Skeletal muscle tissue (tissue), 4 donors: ENCODE measurements around the gene SLC6A3. TPM values are rescaled to one million over a fixed set of nuclear protein-coding genes. Genes with fewer than 3 reads are reported as not detected.

Experiments
- H3K27ac ChIP-seq: one replicate; pipeline ENCODE4 v1.7.0; 2013; ENCODE audit warnings: mild to moderate bottlenecking, low read depth, low read length, inconsistent platforms
- H3K27me3 ChIP-seq, 3 donors: one replicate each; pipeline ENCODE4 v1.7.0; 2013; ENCODE audit warnings: low read length in 3 of 3; ENCODE audit not compliant: control insufficient read depth in 3 of 3, insufficient read depth in 3 of 3
- H3K36me3 ChIP-seq, 3 donors: one replicate each; pipeline ENCODE4 v1.7.0; 2013; ENCODE audit warnings: low read length in 3 of 3; ENCODE audit not compliant: control insufficient read depth in 3 of 3, insufficient read depth in 3 of 3
- H3K4me1 ChIP-seq, 3 donors: one replicate each; pipeline ENCODE4 v1.7.0; 2013; ENCODE audit warnings: low read length in 3 of 3, mild to moderate bottlenecking in 3 of 3; ENCODE audit not compliant: control insufficient read depth in 3 of 3, insufficient read depth in 3 of 3
- H3K4me3 ChIP-seq, 3 donors: one replicate each; pipeline ENCODE4 v1.7.0; 2013; ENCODE audit warnings: low read length in 3 of 3
- H3K9ac ChIP-seq, 3 donors: one replicate each; pipeline ENCODE4 v1.7.0; 2013; ENCODE audit warnings: low read length in 3 of 3, mild to moderate bottlenecking in 3 of 3, moderate library complexity in 2 of 3, low read depth in 1 of 3
- H3K9me3 ChIP-seq, 3 donors: one replicate each; pipeline ENCODE4 v1.7.0; 2013; ENCODE audit warnings: low read length in 3 of 3; ENCODE audit not compliant: control insufficient read depth in 3 of 3
- total RNA-seq: library from RNA; depleted of rRNA; stranded (reverse); fragments of >200 nt; gene quantifications from one replicate; pipeline ENCODE4 v1.2.3, GENCODE V29; 2014
- donor health status: Osteomylitis.

SLC6A3 gene
- not detected for total RNA-seq

DNA sequence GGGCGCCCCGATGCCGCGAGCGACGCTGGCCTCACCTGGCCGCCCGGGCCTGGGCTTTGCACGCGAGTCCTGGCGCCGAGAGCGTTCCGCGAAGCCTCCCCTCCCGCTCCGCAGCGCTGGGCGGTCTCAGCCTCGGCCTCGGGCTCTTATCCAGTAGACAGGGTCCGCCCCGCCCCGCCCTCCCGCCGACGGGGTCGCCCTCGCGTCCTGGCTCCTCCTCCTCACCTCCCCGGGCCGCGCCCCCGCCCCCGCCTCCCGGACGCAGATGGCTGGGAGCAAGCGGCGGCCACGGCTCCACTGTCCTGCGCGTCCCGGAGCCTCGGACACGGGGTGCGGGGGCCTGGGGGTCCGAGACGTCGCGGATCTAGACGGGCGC lies at the start of gene SLC6A3:
Gene SLC6A3 (minus strand): TSS at position 128 of the 376 bp plus-strand sequence. CDS start 2,243 bp downstream, outside the sequence.
- H3K9ac ChIP-seq = no peak within 1 kb of the TSS
- H3K27ac ChIP-seq = no peak within 1 kb of the TSS
- peaks cover 40 to 71% (median 63%) of the 10 kb centered on the region in 3 donors for H3K27me3 ChIP-seq
- peaks cover 0 to 4% (median 3%) of the 10 kb centered on the region in 3 donors for H3K4me1 ChIP-seq
- H3K36me3 ChIP-seq = no peaks in the 10 kb centered on the region
- peaks cover 0 to 5% (median 4%) of the 10 kb centered on the region in 3 donors for H3K9me3 ChIP-seq
- no peak within 1 kb of the TSS for H3K4me3 ChIP-seq

DNA sequence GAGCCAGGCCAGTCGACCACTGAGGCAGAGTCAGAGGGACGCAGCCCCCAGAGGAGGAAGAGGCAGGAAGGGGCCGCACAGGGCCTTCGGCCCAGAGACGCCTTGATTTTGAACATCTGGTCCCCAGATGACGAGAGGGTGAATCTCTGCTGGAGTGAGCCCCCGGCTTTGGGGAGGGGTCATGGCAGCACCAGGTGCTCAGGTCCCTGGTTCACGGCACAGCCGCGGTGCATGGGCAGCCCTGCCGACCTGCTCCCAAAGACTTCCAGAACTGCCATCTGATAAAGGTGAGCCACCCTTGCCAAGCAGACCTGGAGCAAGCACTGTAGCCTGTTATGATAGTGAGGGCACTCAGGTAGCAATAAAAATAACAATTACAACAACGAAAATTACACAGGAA lies 48.7 kb upstream of the SLC6A3 start:
- no peak overlapping the region for H3K4me3 ChIP-seq
- no peaks in the 10 kb centered on the region for H3K9me3 ChIP-seq
- no peak overlapping the region for H3K9ac ChIP-seq
- H3K27me3 ChIP-seq = no peaks in the 10 kb centered on the region
- no peak overlapping the region for H3K27ac ChIP-seq
- peaks cover 0 to 5% (median 4%) of the 10 kb centered on the region in 3 donors for H3K4me1 ChIP-seq
- peaks cover 0 to 7% (median 3%) of the 10 kb centered on the region in 3 donors for H3K36me3 ChIP-seq

DNA sequence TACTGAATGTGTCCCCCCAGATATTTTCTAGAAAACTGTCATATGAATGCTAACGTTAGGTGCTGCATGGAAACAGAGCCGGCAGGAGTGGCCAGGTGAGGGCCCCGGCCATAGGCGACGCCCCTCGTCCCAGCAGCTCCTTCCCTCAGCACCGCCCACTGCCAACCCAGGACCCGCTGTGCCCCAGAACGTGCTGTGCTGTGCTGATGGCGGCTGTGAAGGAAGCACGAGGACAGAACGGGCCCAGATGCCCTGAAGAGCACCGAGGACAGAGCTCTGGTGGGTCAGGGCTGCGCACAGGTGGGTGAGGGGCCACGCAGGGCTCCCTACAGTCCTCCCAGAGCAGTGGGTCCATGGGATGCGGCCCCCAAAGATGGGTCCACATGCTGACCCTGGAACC lies 48.2 kb upstream of the SLC6A3 start:
- H3K27me3 ChIP-seq = no peaks in the 10 kb centered on the region
- H3K9me3 ChIP-seq = no peaks in the 10 kb centered on the region
- H3K4me3 ChIP-seq = no peak overlapping the region
- no peak overlapping the region for H3K9ac ChIP-seq
- H3K27ac ChIP-seq = no peak overlapping the region
- H3K36me3 ChIP-seq = peaks cover 0 to 7% (median 3%) of the 10 kb centered on the region in 3 donors
- peaks cover 0 to 4% (median 3%) of the 10 kb centered on the region in 3 donors for H3K4me1 ChIP-seq

DNA sequence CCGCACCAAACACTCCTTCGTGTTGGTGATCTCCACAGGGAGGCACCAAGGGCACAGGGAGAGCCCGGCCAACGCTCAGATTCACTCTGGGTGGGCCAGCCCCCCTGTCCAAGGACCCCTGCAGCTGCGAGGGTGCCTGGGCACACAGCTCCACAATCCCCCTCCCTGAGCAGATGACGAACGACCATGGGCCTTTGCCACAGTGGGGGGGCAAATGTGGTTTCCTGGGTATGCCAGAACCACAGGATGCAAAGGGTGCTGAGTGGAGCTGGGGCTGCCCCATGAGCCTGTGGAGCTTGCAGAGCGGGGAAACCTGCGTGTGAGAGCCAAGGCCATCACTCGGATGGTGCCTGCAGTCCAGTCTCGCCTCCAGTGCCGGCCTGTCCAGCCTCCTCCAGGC lies 47.5 kb upstream of the SLC6A3 start:
- H3K9me3 ChIP-seq = no peaks in the 10 kb centered on the region
- no peak overlapping the region for H3K27ac ChIP-seq

DNA sequence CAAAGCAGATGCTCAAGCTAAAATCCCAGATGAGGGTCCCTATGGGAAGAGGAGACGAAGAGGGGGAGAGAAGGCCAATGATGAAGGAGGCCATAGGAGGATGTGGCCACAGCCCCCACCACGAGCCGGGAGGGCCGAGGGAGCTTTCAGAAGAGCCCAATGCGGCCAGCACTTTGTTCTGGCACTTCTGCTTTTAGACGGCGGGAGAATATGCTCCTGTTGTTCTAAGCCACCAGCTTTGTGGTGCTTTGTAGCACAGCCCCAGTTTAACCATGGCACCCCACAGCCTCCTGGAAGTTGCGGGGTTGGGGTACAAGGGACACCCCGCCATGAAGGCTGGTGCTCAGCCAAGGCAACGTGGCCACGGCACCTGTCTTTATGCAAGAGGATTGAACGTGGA lies 45.1 kb upstream of the SLC6A3 start:
- no peaks in the 10 kb centered on the region for H3K9me3 ChIP-seq
- H3K9ac ChIP-seq = no peak overlapping the region
- H3K4me1 ChIP-seq = no peaks in the 10 kb centered on the region
- H3K27ac ChIP-seq = no peak overlapping the region
- H3K4me3 ChIP-seq = no peak overlapping the region
- no peaks in the 10 kb centered on the region for H3K27me3 ChIP-seq
- H3K36me3 ChIP-seq = peaks cover 0 to 22% (median 17%) of the 10 kb centered on the region in 3 donors

More for the DNA sequence above, 47.5 kb upstream of the SLC6A3 start:
- Histone ChIP-seq H3K9ac (no peak overlapping the region), H3K36me3 (peaks cover 0 to 9% (median 4%) of the 10 kb centered on the region in 3 donors), H3K4me1 (peaks cover 0 to 4% (median 0%) of the 10 kb centered on the region in 3 donors), H3K27me3 (no peaks in the 10 kb centered on the region), H3K4me3 (no peak overlapping the region)

DNA sequence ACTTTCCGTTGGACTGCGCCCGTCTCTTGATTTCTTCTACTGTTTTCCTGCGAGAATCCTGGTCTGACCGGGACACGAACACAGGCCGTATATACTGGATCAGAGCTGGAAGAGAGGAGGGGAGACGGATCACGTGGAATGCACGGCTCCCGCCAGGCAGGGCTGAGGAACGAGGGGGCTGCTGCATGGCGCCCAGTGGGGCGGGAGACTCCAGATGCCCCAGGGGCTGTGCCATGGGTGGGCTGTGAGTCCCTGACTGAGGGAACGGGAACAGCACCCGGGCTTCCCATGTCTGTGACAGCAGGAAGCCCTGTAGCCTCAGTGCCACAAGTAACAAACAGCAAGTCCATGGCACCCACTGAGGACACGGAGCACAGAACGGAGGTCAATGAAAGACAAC lies 44.5 kb upstream of the SLC6A3 start:
- H3K4me3 ChIP-seq = no peak overlapping the region
- H3K9me3 ChIP-seq = no peaks in the 10 kb centered on the region
- H3K27me3 ChIP-seq = no peaks in the 10 kb centered on the region
- no peak overlapping the region for H3K9ac ChIP-seq
- H3K4me1 ChIP-seq = no peaks in the 10 kb centered on the region
- peaks cover 0 to 25% (median 17%) of the 10 kb centered on the region in 3 donors for H3K36me3 ChIP-seq
- H3K27ac ChIP-seq = no peak overlapping the region

DNA sequence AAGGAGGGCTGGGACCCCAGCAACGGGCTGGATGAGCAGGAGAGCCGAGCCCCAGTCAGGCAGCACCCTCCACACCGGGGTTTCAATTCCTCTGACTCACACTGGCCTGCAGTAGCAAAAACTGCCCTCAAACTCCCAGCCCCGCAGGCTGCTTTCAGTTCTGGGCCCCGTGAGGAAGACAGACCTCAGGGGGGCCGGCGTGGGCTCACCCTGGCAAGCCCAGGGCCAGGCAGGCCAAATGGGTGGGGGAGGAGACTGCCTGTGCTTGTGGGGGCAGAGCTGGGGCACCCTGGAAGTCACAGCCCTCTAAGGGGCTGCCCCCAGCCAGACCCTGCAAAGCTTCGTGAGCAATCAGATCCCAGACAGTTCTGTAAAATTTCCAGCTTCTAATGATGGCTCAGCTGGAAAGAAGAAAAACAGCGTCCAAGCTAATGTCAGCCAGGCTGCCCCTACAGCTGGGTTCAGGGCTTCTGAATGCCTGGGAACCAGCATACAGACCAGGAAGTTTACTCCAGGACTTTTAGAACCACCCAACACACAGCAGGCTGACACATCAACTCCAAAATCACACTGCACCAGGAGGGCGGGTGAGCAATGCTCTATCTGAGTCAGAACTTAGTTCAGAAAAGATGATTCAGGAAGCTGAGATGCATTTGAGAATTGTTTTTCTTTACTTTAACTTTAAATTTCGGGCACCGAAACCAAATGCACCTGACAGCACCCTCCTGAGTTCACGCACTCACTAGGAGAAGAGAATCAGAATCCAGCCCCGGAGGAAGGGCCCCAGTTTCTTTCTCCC lies 43.8 kb upstream of the SLC6A3 start:
- Histone ChIP-seq H3K36me3 (peaks cover 0 to 25% (median 17%) of the 10 kb centered on the region in 3 donors), H3K9ac (no peak overlapping the region), H3K4me3 (no peak overlapping the region), H3K9me3 (no peaks in the 10 kb centered on the region), H3K27ac (no peak overlapping the region), H3K27me3 (no peaks in the 10 kb centered on the region), H3K4me1 (no peaks in the 10 kb centered on the region)

DNA sequence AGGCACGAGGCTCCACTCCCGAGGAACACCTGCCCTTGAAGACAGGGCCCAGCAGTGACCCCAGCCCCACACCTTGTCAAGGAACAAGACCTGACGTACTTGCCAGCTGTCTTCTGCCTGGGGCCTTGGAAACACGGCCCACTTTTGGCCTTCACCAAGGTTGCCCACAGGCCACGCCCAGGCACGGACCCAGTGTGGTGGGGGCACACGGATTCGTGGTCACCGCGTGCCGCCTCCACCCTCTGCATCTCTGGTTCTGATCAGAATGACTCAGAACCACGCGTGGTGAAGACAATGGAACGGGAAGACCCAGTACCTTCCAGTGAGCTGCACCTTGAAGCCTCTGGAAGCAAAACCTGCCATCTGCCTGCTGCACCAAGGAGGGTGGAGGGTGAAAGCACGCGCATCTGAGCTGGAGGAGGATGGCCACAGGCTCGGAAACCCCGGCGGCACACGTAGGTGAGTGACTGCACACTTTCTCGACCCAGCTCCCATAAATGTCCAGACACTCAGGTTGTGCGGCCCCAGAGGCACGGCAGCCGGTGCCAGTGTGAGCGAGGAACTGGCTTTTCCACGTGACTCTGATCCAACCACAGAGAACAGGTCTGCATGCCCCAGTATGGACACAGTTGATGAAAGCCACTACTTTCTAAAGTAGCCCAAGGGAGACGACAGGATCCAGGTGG lies 42.0 kb upstream of the SLC6A3 start:
- no peaks in the 10 kb centered on the region for H3K4me1 ChIP-seq
- no peak overlapping the region for H3K9ac ChIP-seq

DNA sequence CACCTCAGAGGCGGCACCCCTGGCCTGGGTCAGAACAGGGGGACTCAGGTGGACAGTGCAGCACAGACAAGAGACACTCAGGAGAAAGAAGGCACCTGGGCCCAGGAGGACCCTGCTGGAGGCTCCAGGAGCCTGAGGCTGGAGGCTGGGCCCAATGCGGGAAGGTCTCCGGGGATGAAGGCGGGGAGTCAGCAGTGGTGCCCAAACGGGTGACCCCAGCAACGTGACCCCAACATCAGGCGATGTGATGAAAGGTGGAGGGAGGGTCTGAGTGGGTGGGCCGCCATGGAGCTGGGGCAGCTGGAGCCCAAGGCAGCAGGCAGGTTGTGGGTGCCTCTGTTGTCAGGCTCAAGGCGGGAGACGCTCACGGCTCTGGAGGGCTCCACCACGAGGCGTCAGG lies 41.0 kb upstream of the SLC6A3 start:
- peaks cover 6 to 26% (median 17%) of the 10 kb centered on the region in 3 donors for H3K36me3 ChIP-seq

More for the DNA sequence above, 42.0 kb upstream of the SLC6A3 start:
- Histone ChIP-seq H3K27ac (no peak overlapping the region), H3K9me3 (no peaks in the 10 kb centered on the region), H3K36me3 (peaks cover 6 to 26% (median 17%) of the 10 kb centered on the region in 3 donors), H3K27me3 (no peaks in the 10 kb centered on the region), H3K4me3 (no peak overlapping the region)

DNA sequence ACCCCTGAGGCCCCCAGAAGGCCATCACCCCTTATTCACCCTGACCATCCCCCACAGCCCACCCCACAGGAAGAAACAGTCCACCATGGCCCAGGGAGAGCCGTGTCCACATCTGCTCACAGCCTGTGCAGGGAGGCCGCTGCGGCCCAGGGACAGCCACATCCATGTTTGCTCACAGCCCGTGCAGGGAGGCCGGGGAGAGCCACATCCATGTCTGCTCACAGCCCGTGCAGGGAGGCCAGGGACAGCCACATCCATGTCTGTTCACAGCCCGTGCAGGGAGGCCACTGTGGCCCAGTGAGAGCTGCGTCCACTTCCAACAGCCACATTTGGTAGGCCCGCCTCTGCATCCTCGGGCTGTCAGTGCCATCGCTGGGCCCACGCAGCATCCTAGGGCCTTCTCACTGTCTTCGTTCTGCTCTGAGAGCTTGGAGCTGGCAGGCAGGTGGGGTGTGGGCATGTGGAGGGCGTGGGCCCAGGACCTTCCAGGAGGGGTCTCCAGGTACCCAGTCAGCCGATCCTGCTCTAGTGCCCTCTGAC lies 40.4 kb upstream of the SLC6A3 start:
- Histone ChIP-seq H3K9me3 (no peaks in the 10 kb centered on the region), H3K27me3 (no peaks in the 10 kb centered on the region), H3K36me3 (peaks cover 6 to 24% (median 17%) of the 10 kb centered on the region in 3 donors), H3K4me1 (no peaks in the 10 kb centered on the region), H3K9ac (no peak overlapping the region), H3K27ac (no peak overlapping the region), H3K4me3 (no peak overlapping the region)

More for the DNA sequence above, 41.0 kb upstream of the SLC6A3 start:
- Histone ChIP-seq H3K4me1 (no peaks in the 10 kb centered on the region), H3K4me3 (no peak overlapping the region), H3K27me3 (no peaks in the 10 kb centered on the region), H3K9me3 (no peaks in the 10 kb centered on the region), H3K9ac (no peak overlapping the region), H3K27ac (no peak overlapping the region)
